ENCODE measurements around the gene TCF15. TPM values are rescaled to one million over a fixed set of nuclear protein-coding genes. Genes with fewer than 3 reads are reported as not detected.

The TCF15 gene
- total RNA-seq, 1 donor from 2014 or later, result not detected

GRCh38 chr20:637559-637958 is 27.4 kb upstream of the TCF15 start:
- Histone ChIP-seq H3K27me3 (no peaks in the 10 kb centered on the region), H3K9me3 (no peaks in the 10 kb centered on the region), H3K4me1 (no peaks in the 10 kb centered on the region), H3K4me3 (no peak overlapping the region), H3K27ac (no peak overlapping the region), H3K36me3 (no peaks in the 10 kb centered on the region)
- intact Hi-C loops (cut with DNase I), result no loop called here
- DNase-seq (ENCODE audit: extremely low spot score in 2 of 2), result no peak
- TF ChIP-seq POLR2AphosphoS5 (IDR thresholded peaks at IDR 0.05; ENCODE audit: insufficient read depth in 1 of 2, low read depth in 1 of 2), result no peak
- TF ChIP-seq POLR2A (IDR thresholded peaks at IDR 0.05), result no peak
- no peak for TF ChIP-seq CTCF (IDR thresholded peaks at IDR 0.05)

GRCh38 chr20:635893-636338 is 25.8 kb upstream of the TCF15 start:
- no peaks in the 10 kb centered on the region for H3K4me1 ChIP-seq
- no peak overlapping the region for H3K4me3 ChIP-seq
- intact Hi-C loops (cut with DNase I), result no loop called here
- no peak overlapping the region for H3K27ac ChIP-seq
- no peak for DNase-seq (ENCODE audit: extremely low spot score in 2 of 2)
- H3K9me3 ChIP-seq, result no peaks in the 10 kb centered on the region
- H3K36me3 ChIP-seq, result no peaks in the 10 kb centered on the region
- TF ChIP-seq CTCF (IDR thresholded peaks at IDR 0.05) (no peak), POLR2A (IDR thresholded peaks at IDR 0.05) (no peak), POLR2AphosphoS5 (IDR thresholded peaks at IDR 0.05; ENCODE audit: insufficient read depth in 1 of 2, low read depth in 1 of 2) (no peak)
- H3K27me3 ChIP-seq, result no peaks in the 10 kb centered on the region

GRCh38 chr20:635028-635892 is 25.2 kb upstream of the TCF15 start:
- H3K27me3 ChIP-seq, result no peaks in the 10 kb centered on the region
- no peak overlapping the region for H3K27ac ChIP-seq
- H3K4me1 ChIP-seq, result no peaks in the 10 kb centered on the region
- H3K4me3 ChIP-seq, result no peak overlapping the region
- no peak for DNase-seq (ENCODE audit: extremely low spot score in 2 of 2)
- intact Hi-C loops (cut with DNase I), result no loop called here
- TF ChIP-seq POLR2AphosphoS5 (IDR thresholded peaks at IDR 0.05; ENCODE audit: insufficient read depth in 1 of 2, low read depth in 1 of 2) (no peak), POLR2A (IDR thresholded peaks at IDR 0.05) (no peak), CTCF (IDR thresholded peaks at IDR 0.05) (no peak)
- H3K9me3 ChIP-seq, result no peaks in the 10 kb centered on the region
- no peaks in the 10 kb centered on the region for H3K36me3 ChIP-seq

- intact Hi-C loops (cut with DNase I), result no loop called here
Measured at GRCh38 chr20:634148-634925, 24.2 kb upstream of the TCF15 start.

More at GRCh38 chr20:634148-634925, 24.2 kb upstream of the TCF15 start:
- Histone ChIP-seq H3K9me3 (no peaks in the 10 kb centered on the region), H3K36me3 (no peaks in the 10 kb centered on the region), H3K27ac (no peak overlapping the region), H3K27me3 (no peaks in the 10 kb centered on the region), H3K4me3 (no peak overlapping the region), H3K4me1 (no peaks in the 10 kb centered on the region)
- TF ChIP-seq POLR2AphosphoS5 (IDR thresholded peaks at IDR 0.05; ENCODE audit: insufficient read depth in 1 of 2, low read depth in 1 of 2) (no peak), POLR2A (IDR thresholded peaks at IDR 0.05) (no peak), CTCF (IDR thresholded peaks at IDR 0.05) (no peak)
- DNase-seq (ENCODE audit: extremely low spot score in 2 of 2), result no peak
